ENCODE data around the gene PPP1R12A. TPM values are rescaled to one million over a fixed set of nuclear protein-coding genes. Genes with fewer than 3 reads are reported as not detected.
A peak's percentile ranks its signal among the peaks of the same experiment; 100 is the strongest.
"Not testable (repeated sequence)": the region's sequence is repeated elsewhere in the genome, so short reads cannot be mapped to it uniquely, and the experiment has no call there.

Gene PPP1R12A
- total RNA-seq, result 38.8 TPM
- long read RNA-seq, partial matches to known transcripts, result 14 of 41 reads
- long read RNA-seq, other reads (novel, unspliced or antisense), result 27 of 41 reads

GRCh38 chr12:79935021-79935623, at the start of gene PPP1R12A:
Gene PPP1R12A, minus strand, starts transcription at chr12:79935097. Its CDS starts 166 bp downstream, at chr12:79934931.
- ATAC-seq (ENCODE audit: poor library complexity), result peak; percentile 97
- peak; percentile 99 for DNase-seq

GRCh38 chr12:79983986-79984620, 49.2 kb upstream of the PPP1R12A start:
- intact Hi-C loops (cut with DNase I), result no loop called here
- DNase-seq (no peak), ATAC-seq (ENCODE audit: poor library complexity) (no peak)

More at GRCh38 chr12:79935021-79935623, at the start of gene PPP1R12A:
- intact Hi-C loops (cut with DNase I), result loop anchor here (10.0 kb wide), 2 partner anchors 110 to 250 kb away; no protein-coding TSS in a partner anchor

GRCh38 chr12:79983492-79983891, 48.6 kb upstream of the PPP1R12A start:
- intact Hi-C loops (cut with DNase I), result no loop called here
- no peak for ATAC-seq (ENCODE audit: poor library complexity)
- no peak for DNase-seq

- DNase-seq, result no peak
- no peak for ATAC-seq (ENCODE audit: poor library complexity)
- intact Hi-C loops (cut with DNase I), result no loop called here
Observed at GRCh38 chr12:79982086-79983062, 47.5 kb upstream of the PPP1R12A start.

- no peak for ATAC-seq (ENCODE audit: poor library complexity)
- intact Hi-C loops (cut with DNase I), result no loop called here
Observed at GRCh38 chr12:79978692-79979091, 43.8 kb upstream of the PPP1R12A start.

GRCh38 chr12:79977856-79978460, 43.1 kb upstream of the PPP1R12A start:
- ATAC-seq (ENCODE audit: poor library complexity); intact Hi-C loops (cut with DNase I); DNase-seq: not testable (repeated sequence)

More at GRCh38 chr12:79978692-79979091, 43.8 kb upstream of the PPP1R12A start:
- DNase-seq, result no peak

- ATAC-seq (ENCODE audit: poor library complexity), result no peak
- DNase-seq, result no peak
- intact Hi-C loops (cut with DNase I), result no loop called here
Observed at GRCh38 chr12:79975143-79975542, 40.2 kb upstream of the PPP1R12A start.

GRCh38 chr12:79973801-79974200, 38.9 kb upstream of the PPP1R12A start:
- no peak for ATAC-seq (ENCODE audit: poor library complexity)
- no peak for DNase-seq
- intact Hi-C loops (cut with DNase I), result no loop called here

- intact Hi-C loops (cut with DNase I), result no loop called here
- no peak for DNase-seq
- ATAC-seq (ENCODE audit: poor library complexity), result no peak
Observed at GRCh38 chr12:79964100-79964627, 29.3 kb upstream of the PPP1R12A start.

GRCh38 chr12:79961411-79961810, 26.5 kb upstream of the PPP1R12A start:
- intact Hi-C loops (cut with DNase I), result no loop called here
- ATAC-seq (ENCODE audit: poor library complexity) (no peak), DNase-seq (no peak)

- intact Hi-C loops (cut with DNase I), result no loop called here
- DNase-seq, result no peak
- ATAC-seq (ENCODE audit: poor library complexity), result peak; percentile 51
Observed at GRCh38 chr12:79959484-79959883, 24.6 kb upstream of the PPP1R12A start.

- no peak for ATAC-seq (ENCODE audit: poor library complexity)
- no peak for DNase-seq
- intact Hi-C loops (cut with DNase I), result no loop called here
Observed at GRCh38 chr12:79956896-79957295, 22.0 kb upstream of the PPP1R12A start.

- ATAC-seq (ENCODE audit: poor library complexity) (no peak), DNase-seq (no peak)
- intact Hi-C loops (cut with DNase I), result no loop called here
Observed at GRCh38 chr12:79955561-79955960, 20.7 kb upstream of the PPP1R12A start.

GRCh38 chr12:79954037-79954610, 19.2 kb upstream of the PPP1R12A start:
- no peak for DNase-seq
- no peak for ATAC-seq (ENCODE audit: poor library complexity)
- intact Hi-C loops (cut with DNase I), result no loop called here

- intact Hi-C loops (cut with DNase I), result no loop called here
- ATAC-seq (ENCODE audit: poor library complexity) (no peak), DNase-seq (no peak)
Observed at GRCh38 chr12:79949098-79949497, 14.2 kb upstream of the PPP1R12A start.

- intact Hi-C loops (cut with DNase I), result no loop called here
- DNase-seq, result no peak
Observed at GRCh38 chr12:79945433-79945832, 10.5 kb upstream of the PPP1R12A start.

GRCh38 chr12:79944565-79944964, 9.7 kb upstream of the PPP1R12A start:
- intact Hi-C loops (cut with DNase I), result no loop called here
- ATAC-seq (ENCODE audit: poor library complexity) (no peak), DNase-seq (no peak)

More at GRCh38 chr12:79945433-79945832, 10.5 kb upstream of the PPP1R12A start:
- ATAC-seq (ENCODE audit: poor library complexity), result no peak

GRCh38 chr12:79942846-79943245, 7.9 kb upstream of the PPP1R12A start:
- ATAC-seq (ENCODE audit: poor library complexity); DNase-seq; intact Hi-C loops (cut with DNase I): not testable (repeated sequence)

Data from Right ventricle myocardium superior (tissue), 1 donor.